Skeletal muscle satellite cell (primary cell): ENCODE measurements around the gene ATF2. TPM values are rescaled to one million over a fixed set of nuclear protein-coding genes. Genes with fewer than 3 reads are reported as not detected.
A peak's percentile ranks its signal among the peaks of the same experiment; 100 is the strongest.

Source experiments
- H3K27me3 ChIP-seq: 2 replicates; pipeline ENCODE4 v1.7.0; 2013; ENCODE audit warnings: low read length; ENCODE audit not compliant: control insufficient read depth, insufficient read depth
- H3K36me3 ChIP-seq: 2 replicates; pipeline ENCODE4 v1.7.0; 2013; ENCODE audit warnings: mild to moderate bottlenecking, control low read depth, low read length; ENCODE audit not compliant: insufficient read depth
- H3K4me1 ChIP-seq: 2 replicates; pipeline ENCODE4 v1.7.0; 2013; ENCODE audit warnings: low read length; ENCODE audit not compliant: control insufficient read depth, insufficient read depth
- H3K4me2 ChIP-seq: 2 replicates; pipeline ENCODE4 v1.7.0; 2013; ENCODE audit warnings: mild to moderate bottlenecking, low read length
- H3K4me3 ChIP-seq: 2 replicates; pipeline ENCODE4 v1.7.0; 2013; ENCODE audit warnings: low read length
- H3K9ac ChIP-seq: 2 replicates; pipeline ENCODE4 v1.7.0; 2013; ENCODE audit warnings: mild to moderate bottlenecking, low read depth, low read length, moderate library complexity
- H3K9me3 ChIP-seq: replicated peaks from 2 replicates; pipeline ENCODE4 v1.7.0; 2013; ENCODE audit warnings: mild to moderate bottlenecking, control low read depth, low read length
- total RNA-seq: library from RNA; depleted of rRNA; stranded (reverse); fragments of >200 nt; gene quantifications from 2 replicates; pipeline ENCODE4 v1.2.3, GENCODE V29; 2012; rRNA removed

The ATF2 gene
- total RNA-seq: 38.0 and 39.8 TPM in 2 replicates

GRCh38 chr2:175167792-175168563 is at the start of gene ATF2:
Gene ATF2 (minus strand): TSS chr2:175168203. CDS start chr2:175136443, 31,760 bp downstream.
- Histone ChIP-seq H3K9me3 (no peaks in the 10 kb centered on the region), H3K4me2 (peak within 1 kb of the TSS; percentile 85), H3K4me3 (peak within 1 kb of the TSS; percentile 97), H3K4me1 (peaks cover 14% of the 10 kb centered on the region), H3K36me3 (no peaks in the 10 kb centered on the region), H3K27me3 (no peaks in the 10 kb centered on the region), H3K9ac (peak within 1 kb of the TSS; percentile 99)

GRCh38 chr2:175207741-175208438 is 39.9 kb upstream of the ATF2 start:
- Histone ChIP-seq H3K4me1 (no peaks in the 10 kb centered on the region), H3K36me3 (no peaks in the 10 kb centered on the region), H3K9ac (no peak overlapping the region), H3K27me3 (peaks cover 5% of the 10 kb centered on the region), H3K9me3 (no peaks in the 10 kb centered on the region), H3K4me3 (no peak overlapping the region), H3K4me2 (no peak overlapping the region)

- H3K4me1 ChIP-seq: no peaks in the 10 kb centered on the region
- H3K9ac ChIP-seq: no peak overlapping the region
- H3K27me3 ChIP-seq: peaks cover 7% of the 10 kb centered on the region
- no peak overlapping the region for H3K4me2 ChIP-seq
- H3K4me3 ChIP-seq: no peak overlapping the region
- H3K9me3 ChIP-seq: no peaks in the 10 kb centered on the region
- no peaks in the 10 kb centered on the region for H3K36me3 ChIP-seq
These were observed 38.9 kb upstream of the ATF2 start for GRCh38 chr2:175206866-175207265.

GRCh38 chr2:175205523-175205922 is 37.5 kb upstream of the ATF2 start:
- no peak overlapping the region for H3K4me2 ChIP-seq
- H3K9ac ChIP-seq: no peak overlapping the region
- H3K36me3 ChIP-seq: no peaks in the 10 kb centered on the region
- H3K4me3 ChIP-seq: no peak overlapping the region
- H3K4me1 ChIP-seq: no peaks in the 10 kb centered on the region
- no peaks in the 10 kb centered on the region for H3K9me3 ChIP-seq
- H3K27me3 ChIP-seq: peaks cover 12% of the 10 kb centered on the region

- Histone ChIP-seq H3K9ac (no peak overlapping the region), H3K4me1 (no peaks in the 10 kb centered on the region), H3K4me2 (no peak overlapping the region), H3K36me3 (no peaks in the 10 kb centered on the region), H3K27me3 (peaks cover 12% of the 10 kb centered on the region), H3K9me3 (no peaks in the 10 kb centered on the region), H3K4me3 (no peak overlapping the region)
These were observed 35.9 kb upstream of the ATF2 start for GRCh38 chr2:175203621-175204496.

- no peaks in the 10 kb centered on the region for H3K9me3 ChIP-seq
- no peak overlapping the region for H3K4me2 ChIP-seq
- no peak overlapping the region for H3K4me3 ChIP-seq
- H3K36me3 ChIP-seq: no peaks in the 10 kb centered on the region
- H3K4me1 ChIP-seq: no peaks in the 10 kb centered on the region
- H3K27me3 ChIP-seq: peaks cover 3% of the 10 kb centered on the region
- H3K9ac ChIP-seq: no peak overlapping the region
These were observed 27.0 kb upstream of the ATF2 start for GRCh38 chr2:175195012-175195411.

- H3K4me2 ChIP-seq: no peak overlapping the region
- no peaks in the 10 kb centered on the region for H3K4me1 ChIP-seq
- no peaks in the 10 kb centered on the region for H3K36me3 ChIP-seq
- H3K27me3 ChIP-seq: no peaks in the 10 kb centered on the region
- no peaks in the 10 kb centered on the region for H3K9me3 ChIP-seq
- no peak overlapping the region for H3K9ac ChIP-seq
- H3K4me3 ChIP-seq: no peak overlapping the region
These were observed 20.8 kb upstream of the ATF2 start for GRCh38 chr2:175188761-175189160.

GRCh38 chr2:175187378-175187777 is 19.4 kb upstream of the ATF2 start:
- H3K27me3 ChIP-seq: no peaks in the 10 kb centered on the region
- no peak overlapping the region for H3K4me3 ChIP-seq
- H3K4me2 ChIP-seq: no peak overlapping the region
- H3K9me3 ChIP-seq: no peaks in the 10 kb centered on the region
- no peaks in the 10 kb centered on the region for H3K4me1 ChIP-seq
- no peaks in the 10 kb centered on the region for H3K36me3 ChIP-seq
- no peak overlapping the region for H3K9ac ChIP-seq

- H3K4me1 ChIP-seq: peaks cover 5% of the 10 kb centered on the region
- H3K4me3 ChIP-seq: no peak overlapping the region
- no peak overlapping the region for H3K4me2 ChIP-seq
- no peaks in the 10 kb centered on the region for H3K27me3 ChIP-seq
- H3K9me3 ChIP-seq: no peaks in the 10 kb centered on the region
- H3K36me3 ChIP-seq: peaks cover 13% of the 10 kb centered on the region
- no peak overlapping the region for H3K9ac ChIP-seq
These were observed 15.7 kb upstream of the ATF2 start for GRCh38 chr2:175183674-175184073.

GRCh38 chr2:175181877-175182308 is 13.9 kb upstream of the ATF2 start:
- peaks cover 31% of the 10 kb centered on the region for H3K36me3 ChIP-seq
- H3K4me2 ChIP-seq: peak overlapping the region; percentile 81
- H3K9me3 ChIP-seq: no peaks in the 10 kb centered on the region
- peaks cover 5% of the 10 kb centered on the region for H3K4me1 ChIP-seq
- peak overlapping the region; percentile 90 for H3K9ac ChIP-seq
- H3K27me3 ChIP-seq: no peaks in the 10 kb centered on the region
- H3K4me3 ChIP-seq: peak overlapping the region; percentile 77
